ENCODE data around the gene TRIO.

DNA sequence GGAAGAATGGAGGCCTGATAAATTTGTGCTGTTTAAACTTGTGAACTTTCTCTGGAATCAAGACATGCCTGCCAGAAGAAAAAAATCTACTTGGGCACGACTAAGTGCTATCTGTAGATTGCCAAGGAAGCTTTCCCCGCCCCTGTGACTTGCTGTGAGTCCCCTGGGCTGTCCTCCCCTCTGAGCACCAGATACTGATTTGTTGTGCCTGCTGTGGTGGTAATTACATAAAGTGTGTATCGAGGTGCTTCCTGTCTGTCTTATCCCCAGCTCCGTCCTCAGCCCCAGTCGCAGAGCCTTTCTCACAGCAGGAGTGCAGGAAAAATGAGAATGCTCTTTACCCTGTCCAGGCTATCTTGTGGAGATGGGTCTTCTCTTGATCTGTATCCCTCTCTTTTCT is 53.9 kb downstream of the TRIO start:
- TF ChIP-seq, protein P1, sequence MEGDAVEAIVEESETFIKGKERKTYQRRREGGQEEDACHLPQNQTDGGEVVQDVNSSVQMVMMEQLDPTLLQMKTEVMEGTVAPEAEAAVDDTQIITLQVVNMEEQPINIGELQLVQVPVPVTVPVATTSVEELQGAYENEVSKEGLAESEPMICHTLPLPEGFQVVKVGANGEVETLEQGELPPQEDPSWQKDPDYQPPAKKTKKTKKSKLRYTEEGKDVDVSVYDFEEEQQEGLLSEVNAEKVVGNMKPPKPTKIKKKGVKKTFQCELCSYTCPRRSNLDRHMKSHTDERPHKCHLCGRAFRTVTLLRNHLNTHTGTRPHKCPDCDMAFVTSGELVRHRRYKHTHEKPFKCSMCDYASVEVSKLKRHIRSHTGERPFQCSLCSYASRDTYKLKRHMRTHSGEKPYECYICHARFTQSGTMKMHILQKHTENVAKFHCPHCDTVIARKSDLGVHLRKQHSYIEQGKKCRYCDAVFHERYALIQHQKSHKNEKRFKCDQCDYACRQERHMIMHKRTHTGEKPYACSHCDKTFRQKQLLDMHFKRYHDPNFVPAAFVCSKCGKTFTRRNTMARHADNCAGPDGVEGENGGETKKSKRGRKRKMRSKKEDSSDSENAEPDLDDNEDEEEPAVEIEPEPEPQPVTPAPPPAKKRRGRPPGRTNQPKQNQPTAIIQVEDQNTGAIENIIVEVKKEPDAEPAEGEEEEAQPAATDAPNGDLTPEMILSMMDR (IDR thresholded peaks at IDR 0.05; ENCODE audit: low read length): no peak
- no peak for TF ChIP-seq EZH2 (optimal IDR thresholded peaks at IDR 0.05; ENCODE audit: low read depth, low read length)
